Measurements from ENCODE around the gene SPATS2L.
A peak's percentile ranks its signal among the peaks of the same experiment; 100 is the strongest.

SPATS2L gene

GRCh38 chr2:200306196-200306930, at the start of gene SPATS2L:
SPATS2L (plus strand) TSS chr2:200306693; CDS start chr2:200389245, 82,552 bp downstream.
- H3K9me3 ChIP-seq (ENCODE audit: severe bottlenecking) = no peaks in the 10 kb centered on the region
- peak within 1 kb of the TSS; percentile 64 for H3K4me3 ChIP-seq (ENCODE audit: low read depth, low read length)
- H3K27ac ChIP-seq = peak within 1 kb of the TSS; percentile 78
- no peaks in the 10 kb centered on the region for H3K36me3 ChIP-seq
- DNase-seq = peak; percentile 77
- H3K27me3 ChIP-seq (ENCODE audit: insufficient read depth, low read depth, severe bottlenecking) = no peaks in the 10 kb centered on the region
- no peak for TF ChIP-seq CTCF (IDR thresholded peaks at IDR 0.05; ENCODE audit: low read depth, low read length)

GRCh38 chr2:200257570-200257969, 48.9 kb upstream of the SPATS2L start:
- no peaks in the 10 kb centered on the region for H3K27me3 ChIP-seq (ENCODE audit: insufficient read depth, low read depth, severe bottlenecking)
- no peak overlapping the region for H3K27ac ChIP-seq
- H3K9me3 ChIP-seq (ENCODE audit: severe bottlenecking) = no peaks in the 10 kb centered on the region
- no peak overlapping the region for H3K4me3 ChIP-seq (ENCODE audit: low read depth, low read length)
- no peaks in the 10 kb centered on the region for H3K36me3 ChIP-seq
- no peak for TF ChIP-seq CTCF (IDR thresholded peaks at IDR 0.05; ENCODE audit: low read depth, low read length)
- no peak for DNase-seq

GRCh38 chr2:200258081-200258480, 48.4 kb upstream of the SPATS2L start:
- no peak for TF ChIP-seq CTCF (IDR thresholded peaks at IDR 0.05; ENCODE audit: low read depth, low read length)
- Histone ChIP-seq H3K9me3 (ENCODE audit: severe bottlenecking) (no peaks in the 10 kb centered on the region), H3K27ac (no peak overlapping the region), H3K36me3 (no peaks in the 10 kb centered on the region), H3K4me3 (ENCODE audit: low read depth, low read length) (no peak overlapping the region), H3K27me3 (ENCODE audit: insufficient read depth, low read depth, severe bottlenecking) (no peaks in the 10 kb centered on the region)
- no peak for DNase-seq

DNA sequence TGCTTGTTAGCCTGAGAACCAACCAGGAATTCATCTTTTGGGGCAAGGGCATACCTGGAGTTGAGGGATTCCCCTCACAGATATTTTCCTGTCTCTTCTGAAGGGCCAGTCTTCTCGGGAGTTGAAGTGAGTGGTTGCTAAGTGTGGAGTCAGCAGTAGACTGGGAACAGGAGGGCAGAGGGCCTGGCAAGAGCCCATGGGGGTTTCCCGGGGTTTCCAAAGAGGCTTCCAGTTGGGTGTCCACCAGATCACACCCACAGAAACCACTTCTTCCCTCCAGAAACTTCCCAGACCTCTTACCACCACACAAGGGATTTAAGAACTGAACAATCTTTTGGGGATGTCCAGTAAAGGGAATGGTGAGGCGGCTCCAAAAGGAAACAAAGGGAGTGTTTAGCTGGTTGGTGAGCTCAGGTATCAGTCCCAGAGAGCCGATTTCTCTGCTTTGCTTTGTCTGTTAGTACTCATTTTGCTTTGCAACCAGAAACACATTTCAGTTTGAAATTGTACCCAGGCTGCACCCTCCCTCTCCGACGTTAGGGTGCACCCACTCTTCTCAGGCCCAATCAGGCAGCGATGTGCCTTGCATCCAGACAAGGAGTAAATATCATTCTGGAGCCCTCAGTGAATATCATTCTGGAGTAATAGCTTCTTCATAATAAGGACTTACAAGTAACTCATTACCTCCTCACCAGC, 47.5 kb upstream of the SPATS2L start:
- H3K27me3 ChIP-seq (ENCODE audit: insufficient read depth, low read depth, severe bottlenecking) = no peaks in the 10 kb centered on the region
- no peak overlapping the region for H3K4me3 ChIP-seq (ENCODE audit: low read depth, low read length)
- DNase-seq = no peak
- no peaks in the 10 kb centered on the region for H3K9me3 ChIP-seq (ENCODE audit: severe bottlenecking)
- H3K27ac ChIP-seq = no peak overlapping the region
- no peak for TF ChIP-seq CTCF (IDR thresholded peaks at IDR 0.05; ENCODE audit: low read depth, low read length)
- no peaks in the 10 kb centered on the region for H3K36me3 ChIP-seq

GRCh38 chr2:200259577-200259957, 46.9 kb upstream of the SPATS2L start:
- no peak overlapping the region for H3K27ac ChIP-seq
- no peak for TF ChIP-seq CTCF (IDR thresholded peaks at IDR 0.05; ENCODE audit: low read depth, low read length)
- H3K4me3 ChIP-seq (ENCODE audit: low read depth, low read length) = no peak overlapping the region
- DNase-seq = no peak
- no peaks in the 10 kb centered on the region for H3K27me3 ChIP-seq (ENCODE audit: insufficient read depth, low read depth, severe bottlenecking)
- no peaks in the 10 kb centered on the region for H3K36me3 ChIP-seq
- no peaks in the 10 kb centered on the region for H3K9me3 ChIP-seq (ENCODE audit: severe bottlenecking)

All from WERI-Rb-1 (cell line).